Loucy (cell line): ENCODE measurements around the gene TMEM169.

ENCODE experiments used
- H2AFZ ChIP-seq: fragments of 200-600 bp; sonication (generic); 2 replicates; pipeline ENCODE4 v1.6.0; 2016; ENCODE audit warnings: antibody characterized with exemption, mild to moderate bottlenecking, low read length, moderate library complexity
- H3F3A ChIP-seq: fragments of 200-600 bp; 2 replicates; pipeline ENCODE4 v1.6.0; 2016; ENCODE audit warnings: antibody characterized with exemption, low read depth, mild to moderate bottlenecking
- H3K27me3 ChIP-seq: fragments of 200-600 bp; sonication (generic); 2 replicates; pipeline ENCODE4 v1.6.1; 2014; ENCODE audit warnings: low read length, mild to moderate bottlenecking; ENCODE audit not compliant: insufficient read depth, poor library complexity, severe bottlenecking
- H3K36me3 ChIP-seq: fragments of 200-600 bp; sonication (generic); 2 replicates; pipeline ENCODE4 v1.6.1; 2016; ENCODE audit warnings: low read length; ENCODE audit not compliant: insufficient read depth
- H3K4me1 ChIP-seq: fragments of 200-600 bp; sonication (generic); 2 replicates; pipeline ENCODE4 v1.5.1; 2014; ENCODE audit warnings: low read length, mild to moderate bottlenecking; ENCODE audit not compliant: insufficient read depth, poor library complexity, severe bottlenecking
- H3K4me2 ChIP-seq: fragments of 200-600 bp; sonication (generic); 2 replicates; pipeline ENCODE4 v1.6.0; 2014; ENCODE audit warnings: antibody characterized with exemption, low read length, low read depth, mild to moderate bottlenecking; ENCODE audit not compliant: poor library complexity, severe bottlenecking
- H3K4me3 ChIP-seq: fragments of 200-600 bp; sonication (generic); 2 replicates; pipeline ENCODE4 v1.5.1; 2014; ENCODE audit warnings: low read length, mild to moderate bottlenecking, mixed read lengths; ENCODE audit not compliant: poor library complexity, severe bottlenecking
- H3K79me2 ChIP-seq: fragments of 200-600 bp; sonication (generic); 2 replicates; pipeline ENCODE4 v1.6.1; 2014; ENCODE audit warnings: low read length; ENCODE audit not compliant: insufficient read depth
- H3K9ac ChIP-seq: fragments of 200-600 bp; sonication (generic); 2 replicates; pipeline ENCODE4 v1.6.0; 2014; ENCODE audit warnings: mild to moderate bottlenecking, low read depth, low read length, moderate library complexity; ENCODE audit not compliant: poor library complexity, severe bottlenecking
- H3K9me2 ChIP-seq: fragments of 200-600 bp; sonication (generic); replicated peaks from 2 replicates; pipeline ENCODE4 v1.6.1; 2016; ENCODE audit warnings: low read depth, low read length, mixed read lengths
- H3K9me3 ChIP-seq: fragments of 200-600 bp; sonication (generic); 2 replicates; pipeline ENCODE4 v1.6.1; 2014; ENCODE audit warnings: mild to moderate bottlenecking, antibody characterized with exemption, low read length, low read depth; ENCODE audit not compliant: insufficient read depth
- H4K20me1 ChIP-seq: fragments of 200-600 bp; sonication (generic); 2 replicates; pipeline ENCODE4 v1.6.0; 2014; ENCODE audit warnings: antibody characterized with exemption, low read length, mild to moderate bottlenecking; ENCODE audit not compliant: insufficient read depth, poor library complexity, severe bottlenecking
- CTCF ChIP-seq: fragments of 200-600 bp; sonication (generic); conservative IDR thresholded peaks from 2 replicates; pipeline ENCODE4 v1.5.1; 2014; ENCODE audit warnings: mild to moderate bottlenecking, antibody characterized with exemption, low read length
- EZH2phosphoT487 ChIP-seq: fragments of 200-600 bp; IDR thresholded peaks from 2 replicates; pipeline ENCODE4 v1.6.1; 2018; ENCODE audit warnings: antibody characterized with exemption, mild to moderate bottlenecking, moderate library complexity, borderline replicate concordance

TMEM169 gene

GRCh38 chr2:216034065-216034464 is 47.7 kb upstream of the TMEM169 start:
- Histone ChIP-seq H3K4me1 (peaks cover 7% of the 10 kb centered on the region), H3K79me2 (no peaks in the 10 kb centered on the region), H2AFZ (no peak overlapping the region), H3K9me2 (no peaks in the 10 kb centered on the region), H3K4me2 (no peak overlapping the region), H3K4me3 (no peak overlapping the region), H3K27me3 (no peaks in the 10 kb centered on the region), H4K20me1 (no peaks in the 10 kb centered on the region), H3K36me3 (no peaks in the 10 kb centered on the region), H3F3A (no peaks in the 10 kb centered on the region), H3K9ac (no peak overlapping the region), H3K9me3 (no peaks in the 10 kb centered on the region)
- TF ChIP-seq CTCF (peak; percentile 96), EZH2phosphoT487 (no peak)

GRCh38 chr2:216039918-216040317 is 41.8 kb upstream of the TMEM169 start:
- Histone ChIP-seq H3K79me2 (no peaks in the 10 kb centered on the region), H3K9me3 (no peaks in the 10 kb centered on the region), H3K36me3 (no peaks in the 10 kb centered on the region)

GRCh38 chr2:216041438-216041837 is 40.3 kb upstream of the TMEM169 start:
- Histone ChIP-seq H3K4me3 (no peak overlapping the region), H3K9me3 (no peaks in the 10 kb centered on the region), H3K4me2 (no peak overlapping the region), H3K36me3 (no peaks in the 10 kb centered on the region), H2AFZ (no peak overlapping the region), H3K4me1 (no peaks in the 10 kb centered on the region), H4K20me1 (no peaks in the 10 kb centered on the region), H3K9ac (no peak overlapping the region), H3K9me2 (no peaks in the 10 kb centered on the region), H3F3A (no peaks in the 10 kb centered on the region), H3K79me2 (no peaks in the 10 kb centered on the region), H3K27me3 (no peaks in the 10 kb centered on the region)
- TF ChIP-seq EZH2phosphoT487 (no peak), CTCF (no peak)

More at GRCh38 chr2:216039918-216040317, 41.8 kb upstream of the TMEM169 start:
- H3K27me3 ChIP-seq: no peaks in the 10 kb centered on the region
- H3K4me1 ChIP-seq: no peaks in the 10 kb centered on the region
- H3K4me2 ChIP-seq: no peak overlapping the region
- TF ChIP-seq EZH2phosphoT487 (no peak), CTCF (no peak)
- H2AFZ ChIP-seq: no peak overlapping the region
- no peaks in the 10 kb centered on the region for H3F3A ChIP-seq
- no peaks in the 10 kb centered on the region for H4K20me1 ChIP-seq
- no peak overlapping the region for H3K4me3 ChIP-seq
- H3K9me2 ChIP-seq: no peaks in the 10 kb centered on the region
- no peak overlapping the region for H3K9ac ChIP-seq
